ENCODE measurements around the gene ZNF414.

DNA sequence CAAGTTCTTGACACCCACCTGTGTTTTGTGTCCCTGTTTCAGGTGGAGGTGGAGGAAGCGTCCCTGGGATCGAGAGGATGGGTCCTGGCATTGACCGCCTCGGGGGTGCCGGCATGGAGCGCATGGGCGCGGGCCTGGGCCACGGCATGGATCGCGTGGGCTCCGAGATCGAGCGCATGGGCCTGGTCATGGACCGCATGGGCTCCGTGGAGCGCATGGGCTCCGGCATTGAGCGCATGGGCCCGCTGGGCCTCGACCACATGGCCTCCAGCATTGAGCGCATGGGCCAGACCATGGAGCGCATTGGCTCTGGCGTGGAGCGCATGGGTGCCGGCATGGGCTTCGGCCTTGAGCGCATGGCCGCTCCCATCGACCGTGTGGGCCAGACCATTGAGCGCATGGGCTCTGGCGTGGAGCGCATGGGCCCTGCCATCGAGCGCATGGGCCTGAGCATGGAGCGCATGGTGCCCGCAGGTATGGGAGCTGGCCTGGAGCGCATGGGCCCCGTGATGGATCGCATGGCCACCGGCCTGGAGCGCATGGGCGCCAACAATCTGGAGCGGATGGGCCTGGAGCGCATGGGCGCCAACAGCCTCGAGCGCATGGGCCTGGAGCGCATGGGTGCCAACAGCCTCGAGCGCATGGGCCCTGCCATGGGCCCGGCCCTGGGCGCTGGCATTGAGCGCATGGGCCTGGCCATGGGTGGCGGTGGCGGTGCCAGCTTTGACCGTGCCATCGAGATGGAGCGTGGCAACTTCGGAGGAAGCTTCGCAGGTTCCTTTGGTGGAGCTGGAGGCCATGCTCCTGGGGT is 28.2 kb downstream of the ZNF414 start:
- TF ChIP-seq, protein P1, sequence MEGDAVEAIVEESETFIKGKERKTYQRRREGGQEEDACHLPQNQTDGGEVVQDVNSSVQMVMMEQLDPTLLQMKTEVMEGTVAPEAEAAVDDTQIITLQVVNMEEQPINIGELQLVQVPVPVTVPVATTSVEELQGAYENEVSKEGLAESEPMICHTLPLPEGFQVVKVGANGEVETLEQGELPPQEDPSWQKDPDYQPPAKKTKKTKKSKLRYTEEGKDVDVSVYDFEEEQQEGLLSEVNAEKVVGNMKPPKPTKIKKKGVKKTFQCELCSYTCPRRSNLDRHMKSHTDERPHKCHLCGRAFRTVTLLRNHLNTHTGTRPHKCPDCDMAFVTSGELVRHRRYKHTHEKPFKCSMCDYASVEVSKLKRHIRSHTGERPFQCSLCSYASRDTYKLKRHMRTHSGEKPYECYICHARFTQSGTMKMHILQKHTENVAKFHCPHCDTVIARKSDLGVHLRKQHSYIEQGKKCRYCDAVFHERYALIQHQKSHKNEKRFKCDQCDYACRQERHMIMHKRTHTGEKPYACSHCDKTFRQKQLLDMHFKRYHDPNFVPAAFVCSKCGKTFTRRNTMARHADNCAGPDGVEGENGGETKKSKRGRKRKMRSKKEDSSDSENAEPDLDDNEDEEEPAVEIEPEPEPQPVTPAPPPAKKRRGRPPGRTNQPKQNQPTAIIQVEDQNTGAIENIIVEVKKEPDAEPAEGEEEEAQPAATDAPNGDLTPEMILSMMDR (conservative IDR thresholded peaks at IDR 0.05; ENCODE audit: low read depth, low read length), result no peak
- TF ChIP-seq RAD21 (IDR thresholded peaks at IDR 0.05; ENCODE audit: low read length), result no peak

All from IMR-90 (cell line).